NT2/D1 (cell line): Measurements from ENCODE around the gene TMEM198.

Source experiments
- YY1 ChIP-seq: IDR thresholded peaks from 2 replicates; pipeline ENCODE4 v1.6.1; 2011; ENCODE audit not compliant: insufficient read length, insufficient read depth
- ZNF274 ChIP-seq: IDR thresholded peaks from 2 replicates; pipeline ENCODE4 v1.6.1; 2011; ENCODE audit warnings: mild to moderate bottlenecking, low read depth, low read length

DNA sequence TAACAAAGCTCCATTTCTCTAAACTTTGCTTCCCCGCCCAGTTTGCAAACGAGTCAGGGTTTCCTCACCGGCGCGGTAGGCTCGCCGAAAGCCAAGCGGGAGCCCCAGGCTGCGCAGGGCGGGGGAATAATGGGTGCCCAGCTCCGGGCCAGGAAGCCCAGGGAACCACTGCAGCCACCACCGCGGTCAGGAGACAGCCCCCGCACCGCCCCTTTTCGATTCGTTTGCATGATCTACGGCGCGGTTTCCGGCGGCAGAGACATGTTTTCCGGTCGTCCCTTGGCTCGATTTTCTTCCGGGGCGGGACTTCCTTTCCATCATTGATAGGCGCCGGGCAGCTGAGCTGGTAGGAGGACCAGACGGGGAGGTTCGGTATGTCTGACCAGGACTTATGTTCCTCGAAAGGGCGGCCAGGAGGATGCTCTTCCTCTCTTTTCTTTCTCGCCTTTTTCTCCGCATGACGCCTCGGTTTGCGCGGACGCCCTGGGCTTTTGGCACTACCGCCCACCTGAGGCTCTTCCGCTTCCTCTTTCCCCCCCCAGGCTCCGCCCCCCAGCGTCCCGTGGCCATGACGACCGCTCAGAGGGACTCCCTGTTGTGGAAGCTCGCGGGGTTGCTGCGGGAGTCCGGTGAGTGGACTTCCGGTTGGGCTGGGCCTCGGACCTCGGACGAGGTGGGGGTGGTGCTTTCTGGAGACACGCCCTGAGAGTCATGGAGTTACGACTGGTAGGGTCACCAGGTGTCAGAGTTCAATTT lies 53.9 kb downstream of the TMEM198 start, which contains the start of gene STK11IP:
- TF ChIP-seq ZNF274 (no peak), YY1 (no peak)
